Stimulated activated CD8-positive, alpha-beta memory T cell treated with anti-CD3 and anti-CD28 coated beads, Interleukin-7, amount 100 ng/mL, for 48 hours (primary cell): ENCODE data around the gene UBL4A.

Experiments
- DNase-seq, 2 donors: peaks; one replicate each; pipeline ENCODE4 v3.0.0-alpha.2; 2020; ENCODE audit warnings: low read depth in 1 of 2; ENCODE audit errors: extremely low read depth in 1 of 2

The UBL4A gene

GRCh38 chrX:154486396-154487207, at the start of gene UBL4A:
Gene UBL4A (minus strand): TSS chrX:154486615. CDS start chrX:154486584, 31 bp downstream.
- peak; percentile 33 to 39 for DNase-seq

DNA sequence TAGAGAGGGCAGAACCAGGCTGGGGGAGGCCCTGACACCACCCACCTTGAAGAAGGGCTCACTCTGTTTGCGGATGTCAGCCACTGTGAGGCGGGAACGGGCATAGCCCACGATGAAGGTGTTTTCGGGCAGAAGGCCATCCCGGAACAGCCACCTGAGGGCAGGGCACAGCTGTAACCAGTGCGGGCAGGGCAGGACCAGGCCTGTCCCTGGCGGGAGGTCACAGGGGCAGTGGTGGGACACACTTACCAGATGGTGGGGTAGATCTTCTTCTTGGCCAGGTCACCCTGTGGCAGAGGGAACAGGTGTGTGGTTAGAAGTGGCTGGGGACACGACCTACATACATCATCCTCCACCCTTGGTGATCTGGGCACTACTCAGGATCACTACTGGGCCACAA, 49.5 kb upstream of the UBL4A start:
- no peak for DNase-seq

DNA sequence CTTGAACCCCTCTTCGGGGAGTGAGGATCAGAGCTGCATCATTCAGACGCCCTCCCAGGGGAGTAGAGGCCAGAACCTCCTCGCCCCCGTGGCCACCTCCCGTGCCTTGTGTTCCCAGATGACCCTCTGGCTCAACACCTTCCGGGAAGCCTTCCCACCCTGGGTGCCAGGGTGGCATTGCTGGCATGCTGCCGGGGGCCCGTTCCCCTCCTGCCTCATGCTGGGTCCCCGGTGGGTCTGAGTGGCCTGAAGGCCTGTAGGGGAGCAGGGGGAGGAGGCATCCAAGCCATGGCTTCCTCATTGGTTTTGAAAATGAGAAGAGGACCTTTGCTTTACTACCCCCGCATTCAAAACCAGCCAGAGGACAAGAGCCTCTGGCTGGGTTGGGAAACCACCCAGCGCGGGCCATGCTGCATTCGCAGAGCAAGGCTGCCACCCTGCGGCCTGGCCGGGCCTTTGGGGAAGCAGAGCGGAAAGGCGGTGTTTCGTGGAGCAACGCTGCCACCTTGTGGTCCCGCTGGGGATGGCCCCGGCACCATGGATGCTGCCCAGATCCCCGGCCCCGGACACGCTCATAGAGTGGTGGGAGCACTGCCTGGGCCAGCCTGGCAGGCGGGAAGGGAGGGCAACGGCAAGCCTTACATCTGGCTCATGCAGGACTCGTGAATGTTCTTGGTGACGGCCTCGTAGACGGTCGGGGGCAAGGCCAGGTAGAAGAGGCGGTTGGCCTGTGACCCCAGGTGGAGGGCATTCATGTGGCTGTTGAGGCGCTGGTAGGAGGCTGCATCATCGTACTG, 48.3 kb upstream of the UBL4A start:
- peak; percentile 77 for DNase-seq

DNA sequence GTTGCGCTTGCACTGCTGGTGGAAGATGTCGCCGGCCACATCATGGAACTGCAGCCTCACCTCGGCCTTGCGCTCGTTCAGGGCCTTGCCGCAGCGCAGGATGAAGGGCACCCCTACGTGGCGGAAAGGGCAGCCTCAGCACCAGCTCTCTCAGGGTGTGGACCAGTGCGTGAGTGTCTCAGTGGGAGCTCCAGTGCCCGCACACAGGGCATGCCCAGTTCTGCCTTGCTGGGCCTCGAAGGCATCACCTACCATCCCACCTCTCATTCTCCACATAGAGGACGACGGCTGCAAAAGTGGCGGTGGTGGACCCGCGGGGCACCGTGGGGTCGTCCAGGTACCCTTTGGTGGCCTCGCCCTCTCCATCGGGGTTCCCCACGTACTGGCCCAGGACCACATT, 46.3 kb upstream of the UBL4A start:
- no peak for DNase-seq

- no peak for DNase-seq
Observed at GRCh38 chrX:154531626-154532025, 45.2 kb upstream of the UBL4A start.

GRCh38 chrX:154530286-154530685, 43.9 kb upstream of the UBL4A start:
- no peak for DNase-seq

DNA sequence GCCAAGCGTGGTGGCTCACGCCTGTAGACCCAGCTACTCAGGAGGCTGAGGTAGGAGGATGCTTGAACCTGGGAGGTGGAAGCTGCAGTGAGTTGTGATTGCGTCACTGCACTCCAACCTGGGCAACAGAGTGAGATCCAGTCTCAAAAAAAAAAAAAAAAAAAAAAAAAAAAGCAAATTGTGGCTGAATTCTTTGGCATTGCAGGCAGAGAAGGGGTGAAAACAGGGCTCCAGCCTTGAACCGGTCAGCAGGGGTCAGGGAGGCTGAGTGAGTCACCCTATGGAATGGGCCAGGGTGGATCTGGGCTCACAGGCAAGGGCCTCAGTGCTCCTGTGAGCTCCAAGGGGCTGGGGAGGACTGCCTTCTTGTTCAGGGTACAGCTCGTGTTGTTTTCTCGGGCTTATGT, 42.8 kb upstream of the UBL4A start:
- no peak for DNase-seq

DNA sequence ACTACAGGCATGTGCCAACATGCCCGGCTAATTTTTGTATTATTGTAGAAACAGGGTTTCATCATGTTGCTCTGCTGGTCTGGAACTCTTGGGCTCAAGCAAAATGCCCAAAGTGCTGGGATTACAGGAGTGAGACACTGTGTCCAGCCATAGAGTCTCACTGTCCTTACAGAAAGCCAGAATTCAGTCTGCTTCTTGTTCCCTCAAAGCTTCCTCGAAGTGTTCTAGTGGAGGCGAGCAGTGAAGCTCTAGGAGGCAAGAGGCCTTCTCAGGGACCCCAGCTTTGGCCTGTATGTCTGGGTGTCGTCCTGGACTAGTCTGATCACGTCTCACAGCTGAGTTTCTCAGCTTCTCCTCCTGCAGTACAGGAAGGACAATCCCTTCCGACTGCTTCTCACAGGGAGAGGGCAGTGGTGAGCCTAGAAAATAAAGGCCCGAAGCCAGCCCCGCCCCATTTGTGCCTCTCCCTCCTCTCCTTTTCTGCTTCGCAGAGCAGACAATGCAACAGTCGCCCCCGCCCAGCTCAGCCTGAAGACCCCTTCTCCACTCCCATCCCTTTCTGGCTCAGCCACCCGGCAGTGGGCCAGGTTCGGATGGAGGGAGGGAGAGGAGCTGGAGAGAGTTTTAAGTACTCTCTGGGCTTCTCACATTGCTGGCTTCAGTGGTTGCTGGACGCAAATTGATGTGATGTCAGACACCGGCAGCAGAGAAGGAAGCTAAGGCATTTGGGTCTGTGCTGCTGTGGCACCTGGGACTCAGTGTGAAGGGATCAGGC, 40.7 kb upstream of the UBL4A start:
- DNase-seq, result peak in 1 of 2 donors; percentile 43

DNA sequence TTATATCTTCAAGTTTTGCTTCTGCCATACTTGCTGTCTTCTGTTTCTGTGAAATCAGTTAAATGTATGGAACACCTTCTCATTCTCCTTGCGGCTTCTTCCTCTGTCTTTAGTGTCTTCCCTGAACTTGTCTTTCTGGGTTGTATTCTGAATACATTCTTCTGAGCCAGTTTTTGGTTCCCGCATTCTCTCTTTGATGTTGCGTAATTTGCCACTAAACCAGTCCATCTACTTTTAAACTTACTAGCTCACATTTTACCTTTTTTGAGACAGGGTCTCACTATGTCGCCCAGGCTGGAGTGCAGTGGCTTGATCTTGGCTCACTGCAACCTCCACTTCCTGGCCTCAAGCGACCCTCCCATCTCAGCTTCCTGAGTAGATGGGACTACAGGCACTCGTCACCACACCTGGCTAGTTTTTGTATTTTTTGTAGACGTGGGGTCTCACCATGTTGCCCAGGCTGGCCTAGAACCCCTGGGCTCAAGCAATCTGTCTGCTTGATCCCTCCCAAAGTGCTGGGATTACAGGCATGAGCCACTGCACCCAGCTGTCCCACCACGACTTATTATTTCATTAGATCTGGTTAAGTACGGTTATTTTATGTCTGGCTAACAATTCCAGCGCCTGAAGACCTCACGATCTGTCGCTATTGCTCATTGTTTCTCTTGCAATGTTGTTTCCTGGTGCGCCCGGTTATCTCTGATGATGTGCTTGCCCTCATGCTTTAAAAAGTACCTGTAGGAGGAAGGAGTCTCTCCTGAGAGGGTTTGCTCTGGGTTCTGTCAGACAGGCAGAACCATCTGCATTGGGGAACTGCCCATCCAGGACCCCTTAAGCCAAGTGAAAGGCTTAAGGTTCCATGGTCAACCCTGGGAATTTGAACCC, 39.4 kb upstream of the UBL4A start:
- no peak for DNase-seq

DNA sequence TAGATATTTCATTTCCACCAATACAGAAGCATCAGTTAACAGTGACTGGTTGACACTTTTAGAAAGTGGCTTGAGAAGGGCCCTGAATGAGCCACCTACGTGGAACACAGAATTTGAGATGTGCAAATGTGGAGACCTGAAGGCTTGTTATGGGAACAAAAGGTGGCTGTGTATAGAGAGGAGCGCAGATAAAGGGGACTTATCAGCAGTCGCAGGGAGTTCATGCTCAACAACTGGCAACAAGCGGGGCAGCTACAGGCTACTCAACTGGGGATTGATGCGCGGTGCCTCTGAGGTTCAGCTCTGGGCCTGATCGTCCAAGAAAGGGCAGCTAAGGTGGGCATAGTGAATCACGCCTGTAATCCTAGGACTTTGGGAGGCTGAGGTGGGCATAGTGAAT, 33.0 kb upstream of the UBL4A start:
- DNase-seq, result no peak

DNA sequence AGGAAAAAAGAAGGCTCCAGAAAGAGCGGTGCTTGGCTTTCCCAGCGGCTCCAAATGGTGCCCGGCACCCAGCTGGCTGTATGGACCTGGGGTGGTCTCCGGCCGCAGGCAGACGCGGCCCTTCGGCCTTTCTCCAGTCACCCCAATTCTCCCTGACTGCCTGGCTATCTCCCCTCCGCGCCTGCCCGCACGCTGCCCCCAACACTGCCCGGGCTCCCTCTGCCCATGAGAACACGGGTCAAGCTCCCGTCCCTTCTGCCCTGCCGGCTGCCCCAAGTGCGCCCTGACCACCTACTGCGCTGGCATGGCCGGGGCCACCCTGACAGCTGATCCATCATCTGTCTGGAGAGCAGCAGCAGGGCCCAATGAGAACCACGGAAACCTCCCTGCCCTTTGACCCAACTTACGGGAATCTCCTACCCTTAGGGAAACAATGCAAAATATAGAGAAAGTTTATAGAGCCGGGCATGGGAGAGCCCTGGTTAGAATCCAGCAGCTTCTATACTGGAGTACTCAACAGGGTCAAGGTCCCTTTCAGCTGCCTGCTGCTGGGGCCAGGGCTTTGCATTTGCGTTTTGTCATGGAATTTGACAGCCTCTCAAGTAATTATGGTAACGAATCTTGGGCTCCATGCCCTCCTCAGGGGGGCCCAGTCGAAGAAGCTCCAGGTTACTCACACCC, 30.8 kb upstream of the UBL4A start:
- no peak for DNase-seq

GRCh38 chrX:154516656-154517100, 30.3 kb upstream of the UBL4A start:
- DNase-seq, result no peak

DNA sequence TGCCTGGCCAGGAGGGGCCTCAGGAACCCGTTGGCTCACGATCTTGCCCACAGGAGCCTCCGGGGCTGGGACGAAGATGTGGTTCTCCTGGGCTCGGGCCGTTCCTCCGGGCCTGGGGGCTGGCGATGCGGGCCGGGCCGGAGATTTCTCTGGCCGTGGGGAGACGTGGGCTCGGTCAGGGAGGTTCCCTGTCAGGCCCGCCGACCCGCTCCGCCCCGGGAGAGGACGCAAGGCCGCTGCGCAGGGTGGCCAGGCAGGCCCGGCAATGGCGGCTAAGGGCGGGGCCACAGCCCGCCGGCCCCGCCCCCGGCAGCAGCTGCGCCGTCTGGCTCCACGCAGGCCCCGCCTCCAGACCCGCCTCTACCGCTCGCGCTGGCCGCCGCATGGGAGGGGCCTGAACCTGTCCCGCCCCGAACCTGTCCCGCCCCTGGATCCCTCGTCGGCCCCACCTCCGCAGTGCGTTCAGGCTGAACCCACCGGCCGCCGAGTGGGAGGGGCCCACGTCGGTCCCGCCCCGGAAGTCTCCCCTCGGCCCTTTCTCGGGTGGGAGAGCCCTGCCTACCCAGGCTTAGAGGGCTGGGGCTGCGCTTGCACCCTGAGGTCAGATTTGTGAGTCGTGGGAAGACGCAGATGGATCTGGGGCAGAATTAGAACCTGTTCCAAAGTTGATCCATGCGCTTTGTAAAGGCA, 29.7 kb upstream of the UBL4A start, which contains the start of gene FAM3A:
FAM3A (minus strand) TSS at position 267 of the 690 bp plus-strand sequence. CDS start 460 bp downstream, outside the sequence.
- DNase-seq, result peak; percentile 85 to 87

- DNase-seq, result no peak
Observed at GRCh38 chrX:154515090-154515965, 28.9 kb upstream of the UBL4A start.

- DNase-seq, result no peak
Observed at GRCh38 chrX:154513716-154514115, 27.3 kb upstream of the UBL4A start.

DNA sequence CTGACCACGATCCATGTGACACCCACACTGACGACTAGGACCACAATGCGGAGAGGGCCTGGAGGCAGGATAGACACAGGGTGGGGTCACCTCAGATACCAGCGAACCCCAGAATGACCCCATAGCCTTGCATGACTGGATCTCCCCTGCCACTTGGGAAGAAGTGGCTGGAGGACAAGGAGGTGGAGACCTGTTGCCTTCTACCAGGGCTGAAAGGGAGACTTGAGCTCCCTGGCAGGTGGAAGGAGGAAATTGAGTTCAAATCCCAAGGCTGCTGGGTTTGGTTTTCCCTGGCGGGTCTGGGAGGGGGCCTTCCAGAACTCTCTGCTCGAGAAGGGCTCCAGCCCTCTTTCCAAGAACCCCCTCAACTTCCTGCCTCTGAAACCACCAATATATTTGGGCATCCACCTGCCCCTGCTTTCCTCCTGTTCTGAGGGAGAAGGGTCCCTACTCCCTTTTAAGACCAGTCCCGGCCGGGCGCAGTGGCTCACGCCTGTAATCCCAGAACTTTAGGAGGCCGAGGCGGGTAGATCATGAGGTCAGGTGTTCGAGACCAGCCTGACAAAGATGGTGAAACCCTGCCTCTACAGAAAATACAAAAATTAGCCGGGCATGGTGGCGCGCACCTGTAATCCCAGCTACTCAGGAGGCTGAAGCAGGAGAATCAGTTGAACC, 26.6 kb upstream of the UBL4A start:
- DNase-seq, result no peak

- DNase-seq, result no peak
Observed at GRCh38 chrX:154511761-154512160, 25.3 kb upstream of the UBL4A start.
